Stimulated activated CD8-positive, alpha-beta memory T cell treated with anti-CD3 and anti-CD28 coated beads, Interleukin-15, amount 100 ng/mL, for 1 hour (primary cell): ENCODE results near the gene HP1BP3.

ENCODE experiments used
- DNase-seq: peaks from one replicate; pipeline ENCODE4 v3.0.0-alpha.2; 2020; ENCODE audit warnings: low read depth

Gene HP1BP3

DNA sequence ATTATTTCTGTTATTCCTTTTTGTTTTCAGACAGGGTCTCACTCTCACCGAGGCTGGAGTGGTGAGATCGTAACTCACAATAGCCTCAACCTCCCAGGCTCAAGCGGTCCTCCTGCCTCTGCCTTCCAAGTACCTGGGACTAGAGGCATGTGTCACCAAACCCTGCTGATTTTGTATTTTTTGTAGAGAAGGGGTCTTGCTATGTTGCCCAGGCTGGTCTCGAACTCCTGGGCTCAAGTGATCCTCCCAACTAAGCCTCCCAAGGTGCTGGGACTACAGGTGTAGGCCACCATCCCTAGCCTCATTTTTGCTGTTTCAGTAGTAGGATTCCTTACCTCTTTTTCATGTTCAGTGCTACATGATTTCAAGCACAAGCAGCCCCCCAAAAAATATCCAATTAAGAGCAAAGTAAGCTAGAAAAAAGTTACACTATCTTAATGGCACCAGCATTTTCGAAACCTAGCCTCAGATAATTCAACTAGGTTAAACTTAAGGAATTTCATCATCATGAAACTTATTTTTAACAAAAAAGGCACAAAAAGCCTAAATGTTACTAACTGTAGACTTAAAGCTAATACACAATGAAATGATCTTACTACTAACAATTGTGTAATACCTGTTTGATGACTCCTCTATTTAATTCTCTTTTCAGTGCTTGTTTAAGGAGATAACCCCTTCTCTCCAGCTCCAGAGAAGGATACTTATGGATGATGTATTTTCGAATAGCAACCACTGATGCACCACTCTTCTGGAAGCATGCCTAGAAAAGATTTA is 16.6 kb downstream of the HP1BP3 start:
- DNase-seq: no peak

DNA sequence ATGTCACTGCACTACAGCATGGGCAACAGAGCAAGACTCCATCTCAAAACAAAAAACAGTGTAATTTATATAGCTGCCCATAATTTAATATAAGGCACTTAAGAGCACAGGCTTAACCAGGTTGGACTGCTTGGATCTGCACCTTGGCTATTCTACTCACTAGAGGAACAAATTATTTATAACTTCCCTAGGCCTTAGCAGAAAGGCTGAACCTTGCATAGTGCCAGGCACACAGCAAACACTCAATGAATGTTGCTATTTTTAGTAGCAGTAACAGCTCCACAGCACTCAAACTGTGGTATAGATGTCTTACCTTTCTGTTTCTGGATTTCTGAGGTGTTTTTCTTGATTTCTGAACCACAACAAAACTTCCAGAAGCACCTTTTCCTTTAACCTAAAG is 19.8 kb downstream of the HP1BP3 start:
- no peak for DNase-seq

DNA sequence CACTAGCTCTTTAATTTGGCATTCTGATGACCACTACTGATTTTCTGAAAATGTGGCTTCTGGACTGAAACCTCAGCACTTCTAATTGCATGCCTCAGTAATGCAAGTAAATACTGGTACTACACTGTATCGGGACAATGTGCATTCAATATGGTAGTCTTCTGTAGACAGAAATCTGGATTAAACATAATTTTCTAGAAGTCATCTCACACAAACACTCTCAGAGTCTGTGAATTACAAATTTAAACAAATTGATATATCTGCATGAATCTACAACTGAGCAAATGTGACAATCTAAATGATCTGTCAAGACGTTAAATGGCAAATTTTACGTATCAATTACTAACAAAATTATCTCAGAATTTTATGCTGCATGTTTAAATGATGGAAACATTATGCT is 23.7 kb downstream of the HP1BP3 start:
- no peak for DNase-seq

DNA sequence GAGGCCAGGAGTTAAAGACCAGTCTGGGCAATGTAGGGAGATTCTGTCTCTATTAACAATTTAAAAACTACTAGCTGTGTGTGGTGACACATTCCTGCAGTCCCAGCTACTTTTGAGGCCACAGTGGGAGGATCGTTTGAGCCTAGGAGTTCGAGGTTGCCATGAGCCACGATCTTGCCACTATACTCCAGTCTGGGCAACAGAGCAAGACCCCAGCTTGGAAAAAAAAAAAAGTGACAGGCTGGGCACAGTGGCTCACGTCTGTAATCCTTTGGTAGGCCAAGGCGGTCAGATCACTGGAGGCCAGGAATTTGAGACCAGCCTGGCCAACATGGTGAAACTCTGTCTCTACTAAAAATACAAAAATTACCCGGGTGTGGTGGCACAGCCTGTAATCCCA is 26.8 kb downstream of the HP1BP3 start:
- DNase-seq: no peak

DNA sequence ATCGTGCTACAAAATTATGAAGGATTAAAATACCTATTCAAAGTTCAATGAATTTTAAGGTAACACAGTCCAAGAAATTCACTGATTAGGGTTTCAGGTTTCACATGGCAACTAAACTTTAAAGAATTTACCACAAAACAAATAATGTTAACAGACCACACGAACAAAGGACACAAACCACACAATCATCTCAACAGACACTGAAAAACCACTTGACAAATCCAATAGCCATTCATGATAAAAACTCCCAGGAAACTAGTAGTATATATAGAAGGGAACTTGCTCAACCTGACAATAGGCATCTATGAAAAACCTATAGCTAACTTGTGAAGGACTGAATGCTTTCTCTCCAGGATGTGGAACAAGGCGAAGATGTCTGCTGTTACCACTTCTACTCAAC is 33.5 kb downstream of the HP1BP3 start:
- no peak for DNase-seq

DNA sequence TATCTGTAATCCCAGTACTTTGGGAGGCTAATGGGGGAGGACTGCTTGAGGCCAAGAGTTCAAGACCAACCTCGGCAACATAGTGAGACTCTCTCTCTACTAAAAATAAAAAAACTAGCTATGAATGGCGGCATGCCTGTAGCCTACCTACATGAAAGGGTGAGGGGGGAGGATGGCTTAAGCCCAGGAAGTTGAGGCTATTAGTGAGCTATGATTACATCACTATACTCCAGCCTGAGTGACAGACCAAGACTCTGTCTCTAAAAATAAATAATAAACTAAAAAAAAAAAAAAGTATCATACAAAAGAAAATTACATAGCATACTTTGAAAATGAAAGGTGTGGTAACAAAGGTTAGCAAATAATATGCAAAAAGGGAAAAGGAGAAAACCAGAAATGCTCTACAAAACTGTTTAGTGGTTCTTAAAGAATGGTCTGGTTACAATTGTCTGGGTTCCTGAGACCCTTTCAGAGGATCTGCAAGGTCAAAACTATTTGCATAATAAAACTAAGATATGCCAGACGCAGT is 35.6 kb downstream of the HP1BP3 start:
- DNase-seq: no peak

DNA sequence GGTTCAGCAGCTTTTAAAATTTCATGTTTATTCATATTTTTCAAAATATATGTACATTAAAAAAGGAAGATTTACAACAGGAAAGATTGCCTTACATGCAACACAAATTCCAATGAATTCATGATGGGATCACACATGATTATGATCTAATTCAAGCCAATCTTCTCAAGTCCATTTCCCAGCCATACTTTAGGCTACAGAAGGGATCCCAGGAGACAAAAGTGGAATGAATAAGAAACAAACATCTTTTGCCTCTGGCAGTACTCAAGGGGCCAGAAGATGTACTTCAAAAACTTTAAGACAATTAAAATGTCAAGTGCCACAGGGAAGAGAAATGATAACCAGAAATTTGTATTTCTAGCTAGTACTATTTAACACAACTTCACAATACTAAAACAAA is 44.4 kb downstream of the HP1BP3 start:
- no peak for DNase-seq

DNA sequence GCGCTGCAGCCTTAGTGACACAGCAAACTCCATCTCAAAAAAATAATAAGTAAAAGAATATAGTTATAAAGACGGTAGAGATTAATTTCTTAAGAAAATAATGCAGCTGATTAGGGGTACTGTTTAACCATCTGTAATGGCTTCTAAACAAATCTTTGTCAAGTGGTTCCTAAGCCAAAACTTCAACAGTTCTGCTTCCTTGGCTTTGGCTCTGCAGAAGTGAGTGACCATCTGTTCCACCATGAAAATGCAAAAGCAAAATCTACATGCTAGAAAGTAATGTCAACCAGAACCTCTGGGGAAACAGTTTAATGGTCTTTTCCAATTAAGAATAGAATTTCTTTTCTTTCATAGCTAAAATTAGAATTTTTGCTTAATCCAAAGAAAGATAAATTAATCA is 46.3 kb downstream of the HP1BP3 start:
- no peak for DNase-seq

DNA sequence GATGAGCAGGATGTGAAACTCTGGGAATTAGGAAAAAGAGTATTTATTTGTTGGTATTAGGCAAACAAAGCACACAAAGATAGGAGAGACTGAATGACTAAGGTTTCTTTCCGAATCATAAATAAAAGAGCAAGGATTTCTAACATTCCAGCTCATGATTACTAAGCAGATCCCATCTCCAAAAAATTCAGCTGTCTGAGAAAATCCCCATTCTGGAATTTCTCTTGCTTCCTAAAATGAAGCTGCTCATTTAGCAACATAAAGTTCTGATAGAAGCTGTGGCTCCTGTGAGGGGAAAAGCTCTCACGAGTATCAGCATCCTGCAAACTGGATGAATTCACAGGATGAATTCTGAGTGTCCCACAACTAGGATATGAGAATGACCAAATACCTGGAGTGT is 47.9 kb downstream of the HP1BP3 start:
- DNase-seq: no peak

DNA sequence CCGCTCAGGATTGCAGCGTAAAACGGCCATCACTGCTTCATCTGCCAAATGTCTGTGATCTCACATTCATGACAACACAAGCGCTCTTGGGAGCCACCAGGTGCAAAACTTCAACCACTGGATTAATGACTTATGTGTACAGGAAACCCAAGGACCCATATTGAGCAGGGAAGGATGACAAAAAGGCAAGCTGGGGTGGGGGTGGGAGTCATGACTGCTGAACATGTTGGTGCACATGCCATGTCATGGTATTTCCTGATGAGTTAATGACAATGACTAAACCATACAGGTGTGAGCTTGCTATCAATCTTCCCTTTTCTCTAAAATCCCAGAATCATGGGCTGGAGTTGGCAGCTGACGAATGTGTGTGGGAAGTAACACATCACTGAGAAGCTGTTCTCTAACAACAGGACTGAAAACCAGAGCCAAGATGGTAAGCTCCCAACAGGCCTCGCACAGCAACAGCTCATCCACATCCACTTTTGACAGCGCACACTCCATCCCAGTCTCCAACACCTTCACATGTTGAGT is 51.5 kb downstream of the HP1BP3 start:
- no peak for DNase-seq

DNA sequence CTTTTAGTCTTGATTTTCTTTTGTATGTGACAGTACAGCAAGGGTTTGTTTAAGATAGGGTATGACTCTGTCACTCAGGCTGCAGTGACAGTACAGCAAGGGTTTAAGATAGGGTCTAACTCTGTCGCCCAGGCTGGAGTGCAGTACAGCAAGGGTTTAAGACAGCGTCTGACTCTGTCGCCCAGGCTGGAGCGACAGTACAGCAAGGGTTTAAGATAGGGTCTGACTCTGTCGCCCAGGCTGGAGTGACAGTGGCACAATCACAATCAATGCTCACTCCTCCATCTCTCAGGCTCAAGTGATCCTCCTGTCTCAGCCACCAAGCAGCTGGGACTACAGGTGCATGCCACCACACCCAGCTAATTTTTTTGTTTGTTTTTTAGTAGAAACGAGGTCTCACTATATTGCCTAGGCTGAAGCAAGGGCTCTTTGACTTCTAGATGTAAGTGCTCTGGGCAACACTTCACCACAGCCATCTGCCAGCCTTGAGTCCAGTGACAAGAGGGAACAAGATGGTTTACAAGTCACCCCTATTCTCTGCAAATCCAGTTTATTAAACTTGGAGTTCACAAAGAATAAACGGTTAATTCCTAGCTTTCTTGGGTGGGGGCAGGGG is 53.6 kb downstream of the HP1BP3 start:
- DNase-seq: no peak

DNA sequence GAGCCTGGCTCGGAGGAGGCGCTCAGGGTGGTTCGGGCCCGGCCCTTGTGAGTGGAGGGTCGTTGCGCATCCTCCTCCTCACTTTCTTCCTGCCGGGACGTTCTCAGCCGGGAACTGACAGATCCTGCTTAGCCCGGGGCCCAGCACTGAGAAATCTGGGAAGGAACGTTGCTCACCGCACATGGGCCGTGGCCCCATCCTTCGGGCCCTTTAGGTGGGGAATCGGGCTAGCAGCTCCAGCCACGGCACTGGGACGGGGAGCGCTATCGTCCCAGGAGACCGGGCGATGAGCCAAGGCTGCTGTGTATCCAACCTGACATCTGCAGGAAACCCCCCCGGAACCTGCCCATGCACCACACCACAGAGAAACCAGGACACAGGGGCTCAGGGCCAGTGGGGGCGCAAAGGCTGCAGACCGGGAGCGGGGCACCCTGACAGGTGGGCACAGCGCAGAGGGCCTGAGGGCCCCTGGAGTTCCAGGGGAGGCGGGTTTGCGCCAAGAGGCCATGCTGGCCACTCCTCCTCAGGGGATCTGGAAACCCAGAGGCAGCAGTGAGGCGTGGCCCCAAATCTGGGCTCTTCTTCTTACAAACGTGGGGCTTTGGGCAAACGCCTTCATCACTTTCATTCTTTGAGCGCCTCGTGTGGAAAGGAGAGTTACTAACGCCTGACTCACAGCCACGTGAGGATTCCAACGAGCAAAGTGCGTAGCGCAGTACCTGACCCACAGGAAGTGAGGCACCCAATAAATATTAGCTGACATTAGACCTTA is 54.3 kb downstream of the HP1BP3 start, which contains the start of gene SH2D5:
Gene SH2D5 (minus strand): TSS at position 116 of the 772 bp plus-strand sequence. CDS start 4,659 bp downstream, outside the sequence.
- DNase-seq: peak; percentile 41

DNA sequence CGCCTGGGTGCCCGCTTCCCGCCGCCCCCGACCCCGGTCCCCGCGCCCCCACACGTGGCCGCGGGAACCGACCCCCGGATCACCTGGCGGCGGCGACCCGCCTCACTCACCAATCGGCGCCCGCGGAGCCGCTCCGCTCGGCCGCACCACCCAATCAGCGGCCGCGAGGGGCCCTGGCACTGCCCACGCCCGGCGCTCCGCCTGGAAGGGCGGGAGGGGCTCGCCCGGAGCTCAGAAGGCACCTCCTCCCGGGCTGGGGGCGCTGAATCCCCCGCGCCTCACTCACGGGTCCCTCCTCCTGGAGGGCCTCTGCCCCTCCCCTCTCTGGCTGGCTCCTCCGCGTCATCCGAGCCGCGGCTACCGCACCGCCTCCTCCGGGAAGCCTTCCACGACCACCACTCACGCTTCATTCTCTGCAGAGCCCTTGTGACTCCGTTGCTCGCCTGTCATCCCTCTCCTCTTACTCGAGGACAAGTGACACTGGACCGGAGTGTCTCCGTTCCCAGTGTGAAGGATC is 55.0 kb downstream of the HP1BP3 start:
- peak; percentile 16 for DNase-seq

DNA sequence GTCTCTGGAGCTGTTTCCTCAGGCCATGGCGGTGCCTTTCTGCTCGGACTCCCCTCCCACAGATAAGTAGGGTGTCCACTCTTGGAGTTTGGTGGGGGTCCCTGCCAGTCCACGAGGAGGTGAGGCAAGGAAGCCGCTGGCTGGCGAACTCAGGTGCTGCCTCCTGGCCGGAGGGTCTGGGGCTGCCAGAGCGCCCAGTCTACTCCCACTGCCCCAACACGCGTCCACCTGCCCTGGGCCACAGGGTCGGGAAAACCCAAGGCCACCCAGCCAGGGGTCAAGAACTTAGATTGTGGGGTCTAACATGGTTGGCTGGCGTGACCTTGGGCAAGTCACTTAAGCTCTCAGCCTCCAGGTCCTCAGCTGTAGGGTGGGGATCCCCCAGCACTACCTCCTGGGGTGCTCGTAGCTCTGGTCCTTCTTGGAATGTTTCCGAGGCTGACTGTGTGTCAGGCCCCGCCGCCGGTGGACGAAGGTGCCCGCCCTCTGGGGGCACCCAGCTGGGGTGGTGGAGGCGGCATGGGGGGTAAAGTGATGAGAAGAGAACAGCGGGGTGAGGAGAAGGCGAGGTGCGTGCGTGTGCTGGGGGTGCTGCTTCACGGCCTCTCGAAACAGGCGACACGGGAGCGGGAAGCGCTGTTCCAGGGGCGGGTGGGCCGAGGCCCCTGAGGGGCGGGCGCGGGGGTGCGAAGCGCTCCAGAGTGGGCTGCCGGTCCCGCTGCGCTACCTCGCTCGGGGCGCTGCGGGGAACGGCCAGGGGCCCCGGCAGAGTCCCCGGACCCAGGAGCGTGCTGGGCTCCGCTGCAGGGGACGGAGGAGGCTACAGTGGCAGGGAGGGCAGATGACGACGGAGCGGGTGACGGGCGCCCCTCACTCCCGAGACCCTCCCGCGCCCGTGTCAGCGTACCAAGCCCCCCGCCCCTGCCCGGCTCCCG is 55.8 kb downstream of the HP1BP3 start:
- DNase-seq: no peak

DNA sequence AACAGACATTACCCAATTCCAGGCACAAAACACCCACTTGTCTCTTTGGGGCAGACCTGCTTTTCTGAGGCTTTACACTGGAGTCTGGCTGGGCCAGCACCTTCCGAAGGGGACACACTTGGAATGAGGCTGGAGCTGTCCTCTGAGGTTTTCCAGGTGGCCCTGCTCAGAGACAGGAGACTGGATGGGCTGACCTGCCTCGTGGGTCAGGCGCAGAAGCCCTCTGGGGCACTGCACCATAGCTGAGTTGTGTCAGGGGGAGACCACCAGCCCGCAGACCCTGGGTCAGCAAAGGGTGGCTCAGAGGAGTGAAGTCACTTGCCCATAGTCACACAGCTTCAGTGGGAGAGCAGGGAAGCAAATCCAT is 56.4 kb downstream of the HP1BP3 start:
- DNase-seq: no peak

DNA sequence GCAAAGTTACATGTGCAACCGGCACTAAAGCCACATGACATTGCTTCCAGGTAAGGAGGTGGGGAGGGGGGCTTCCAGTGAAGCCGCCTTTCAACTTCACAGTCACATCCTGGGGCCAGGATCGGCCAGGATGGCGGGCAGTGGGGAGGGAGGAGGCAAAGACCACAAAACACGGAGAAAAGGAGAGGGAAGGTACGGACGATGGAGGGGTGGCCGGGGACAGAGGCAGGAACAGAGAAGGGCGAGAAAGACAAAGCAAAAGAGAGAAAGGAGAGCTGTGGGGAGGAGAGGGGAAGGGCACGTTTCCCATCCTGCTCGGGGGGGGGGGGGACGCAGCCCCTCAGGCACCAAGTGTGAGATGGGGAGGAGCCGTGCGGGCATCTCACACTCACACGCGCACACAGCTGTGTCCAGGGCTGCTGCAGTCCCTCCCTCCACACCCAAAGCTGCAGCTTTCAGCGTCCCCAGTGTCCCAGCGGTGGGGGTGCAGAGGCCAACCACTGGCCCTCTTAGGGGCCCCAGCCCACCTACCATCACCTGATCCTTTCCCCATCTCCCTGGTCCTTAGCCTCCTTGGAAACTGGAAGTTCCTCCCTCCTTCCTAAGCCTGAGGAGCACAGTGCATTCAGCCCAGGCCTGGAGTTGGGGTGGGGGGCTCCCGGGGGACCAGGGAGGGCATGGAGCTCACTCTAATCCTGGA is 57.0 kb downstream of the HP1BP3 start:
- DNase-seq: no peak

DNA sequence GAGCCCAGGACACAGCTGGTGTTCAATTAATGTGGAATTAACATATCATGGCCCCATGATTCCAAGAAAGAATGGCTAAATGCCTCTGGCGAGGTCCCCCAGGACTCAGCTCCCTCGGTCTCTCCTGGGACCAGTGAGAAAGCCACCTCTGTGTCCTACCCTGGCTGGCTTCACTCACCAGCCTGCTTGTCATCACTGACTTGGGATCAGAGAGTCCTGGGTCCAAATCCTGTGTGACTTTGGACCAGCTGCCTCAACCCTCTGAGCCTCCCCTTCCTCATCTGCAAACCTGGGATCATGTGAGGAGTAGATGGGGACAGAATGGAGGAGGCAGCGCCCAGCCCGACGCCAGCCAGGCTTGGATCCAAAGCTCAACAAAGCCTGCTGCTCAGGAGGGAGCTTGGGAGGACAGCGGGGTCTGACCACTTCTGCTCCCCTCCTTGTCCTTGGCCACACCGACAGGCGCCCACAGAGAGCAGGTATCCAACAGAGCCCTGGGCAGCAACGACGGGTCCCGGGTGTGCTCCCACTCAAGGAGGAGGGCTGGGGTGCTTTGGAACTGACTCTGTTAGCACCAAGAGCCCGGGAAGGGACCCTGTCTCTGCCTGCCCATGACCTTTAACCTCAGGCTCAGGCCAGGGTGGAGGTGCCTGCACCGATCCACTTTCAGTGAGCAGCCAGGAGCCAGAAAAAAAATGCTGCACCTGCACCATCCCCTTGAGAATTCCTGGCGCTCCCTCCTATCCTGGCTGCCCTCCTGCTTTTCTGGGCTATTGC is 57.8 kb downstream of the HP1BP3 start:
- DNase-seq: no peak

DNA sequence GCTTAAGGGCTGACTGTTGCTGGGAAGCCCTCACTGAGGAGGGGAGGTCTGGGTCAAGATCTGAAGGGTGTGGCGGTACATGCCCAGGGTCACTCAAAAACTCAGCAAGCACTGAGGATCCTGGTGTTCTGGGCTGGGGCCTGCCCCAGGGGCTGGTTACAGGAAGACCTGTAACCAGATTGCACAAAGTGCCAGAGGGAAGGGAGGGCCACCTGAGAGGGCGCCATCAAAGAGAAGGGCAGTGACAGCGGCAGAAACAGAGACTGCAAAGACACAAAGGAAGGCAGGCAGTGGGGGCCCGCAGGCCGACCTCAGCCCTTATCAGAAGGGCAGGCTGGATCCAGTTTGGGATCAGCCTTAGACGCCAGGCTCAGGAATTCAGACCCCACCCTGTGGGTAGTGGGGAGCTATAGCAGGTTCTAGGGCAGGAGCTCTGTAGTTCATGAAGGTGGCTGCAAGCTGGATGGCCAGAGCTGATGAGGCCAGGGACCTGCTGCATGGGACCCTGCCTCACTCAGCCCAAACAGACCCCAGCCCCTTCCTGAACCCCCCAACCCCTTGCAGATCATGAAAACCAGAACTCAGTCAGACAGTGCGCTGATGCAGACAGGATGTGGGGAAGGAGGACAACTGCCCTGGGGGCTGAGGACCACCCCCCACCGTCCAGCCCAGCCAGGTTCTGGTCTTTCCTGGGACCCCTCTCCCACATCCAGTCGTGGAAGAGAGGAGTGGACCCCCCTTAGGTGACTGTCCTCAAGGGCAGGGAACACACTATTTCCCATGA is 58.5 kb downstream of the HP1BP3 start:
- no peak for DNase-seq

DNA sequence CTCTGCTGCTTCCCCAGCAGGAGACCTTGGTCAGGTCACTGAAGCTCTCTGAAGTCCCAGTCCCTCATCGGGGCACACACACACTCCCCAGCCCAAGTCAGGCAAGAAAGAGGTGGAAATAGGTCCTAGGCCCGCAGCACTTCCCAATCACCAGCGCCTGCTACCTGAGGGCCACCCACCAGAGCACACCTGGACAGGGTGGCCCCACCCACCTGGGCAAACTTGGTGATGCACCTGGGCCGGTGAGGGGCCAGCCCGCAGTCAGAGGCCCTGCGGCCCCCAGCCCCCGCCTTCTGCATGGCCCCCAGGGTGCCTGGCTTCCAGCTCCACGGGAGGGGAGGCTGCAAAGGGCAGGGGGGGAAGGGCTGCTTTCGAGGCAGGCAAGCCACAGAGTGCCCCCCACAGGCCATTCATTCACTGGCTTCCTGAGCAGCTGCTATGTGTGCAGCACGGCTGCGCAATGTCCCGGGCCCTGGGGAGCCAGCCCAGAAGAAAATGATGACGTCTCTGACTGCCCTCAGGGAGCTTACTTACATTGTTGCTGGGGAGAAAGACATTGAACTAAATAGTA is 59.3 kb downstream of the HP1BP3 start:
- no peak for DNase-seq
